Endometrium (tissue), 2 donors: ENCODE measurements around the gene CHMP4A.

ENCODE experiments used
- FAIRE-seq: peaks from 2 replicates; lab custom pipeline; 2012; peaks lifted over from hg19 to GRCh38; lab: Jason Lieb, UNC
- donor health status: control.
- donor health status: control.

The CHMP4A gene

GRCh38 chr14:24195186-24196070 is 17.9 kb downstream of the CHMP4A start, which contains the start of gene TM9SF1:
TSS of gene TM9SF1 (minus strand) at chr14:24195441. CDS start at chr14:24195019, 422 bp downstream.
- FAIRE-seq: no peak

DNA sequence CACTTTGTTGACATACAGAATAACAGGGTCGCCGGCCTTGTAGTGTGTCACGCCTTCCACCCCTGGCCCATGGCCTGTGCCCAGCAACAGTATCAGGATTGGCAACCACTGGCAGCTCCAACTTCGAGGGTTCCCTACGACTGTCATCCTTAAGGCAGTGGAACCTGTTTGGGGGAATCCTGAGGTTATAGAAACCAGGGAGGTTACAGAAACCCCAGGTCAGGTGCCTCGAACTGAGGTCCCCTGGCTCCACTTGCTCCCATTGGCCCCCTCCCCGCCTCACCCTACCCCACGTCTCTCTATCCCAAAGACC is 18.5 kb downstream of the CHMP4A start:
- FAIRE-seq: no peak

GRCh38 chr14:24194186-24194872 is 19.0 kb downstream of the CHMP4A start:
- FAIRE-seq: no peak

GRCh38 chr14:24192933-24193332 is 20.4 kb downstream of the CHMP4A start:
- FAIRE-seq: no peak

DNA sequence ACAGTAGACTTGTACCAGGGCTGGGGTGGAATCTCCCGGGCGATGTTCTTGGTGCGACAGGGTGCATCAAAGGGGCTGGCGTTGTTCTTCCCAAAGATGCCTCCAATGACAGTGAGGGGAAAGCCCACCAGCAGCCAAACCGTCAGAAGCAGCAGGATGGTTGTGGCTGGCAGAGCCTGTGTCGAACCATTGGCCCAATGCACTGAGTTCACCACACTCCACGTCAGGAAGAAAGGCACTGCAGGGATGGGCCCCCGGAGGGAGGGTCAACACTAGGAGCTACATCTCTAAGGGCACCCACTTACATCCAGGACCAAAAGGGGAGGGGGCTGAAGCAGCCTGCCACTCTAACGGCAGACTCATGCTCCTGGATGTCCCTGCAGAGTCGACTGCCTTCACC is 22.9 kb downstream of the CHMP4A start:
- FAIRE-seq: no peak

DNA sequence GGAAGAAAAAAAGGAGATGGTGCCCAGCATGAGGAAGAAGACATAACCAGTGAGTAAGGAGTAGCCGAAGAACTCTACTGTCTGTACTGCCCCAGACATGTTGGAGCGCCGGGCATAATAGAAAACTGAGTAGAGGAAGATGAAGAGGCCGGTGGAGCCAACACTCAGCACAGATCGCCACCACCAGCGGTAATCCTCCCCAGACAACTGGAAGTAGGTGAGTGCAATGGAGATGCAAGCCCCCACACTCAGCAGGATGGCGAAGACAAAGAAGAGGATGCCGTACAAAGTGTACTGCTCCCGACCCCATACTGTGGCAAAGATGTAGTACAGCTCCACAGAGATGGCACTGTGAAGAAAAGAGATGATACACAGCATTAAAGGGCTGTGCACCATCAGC is 23.8 kb downstream of the CHMP4A start:
- FAIRE-seq: no peak

DNA sequence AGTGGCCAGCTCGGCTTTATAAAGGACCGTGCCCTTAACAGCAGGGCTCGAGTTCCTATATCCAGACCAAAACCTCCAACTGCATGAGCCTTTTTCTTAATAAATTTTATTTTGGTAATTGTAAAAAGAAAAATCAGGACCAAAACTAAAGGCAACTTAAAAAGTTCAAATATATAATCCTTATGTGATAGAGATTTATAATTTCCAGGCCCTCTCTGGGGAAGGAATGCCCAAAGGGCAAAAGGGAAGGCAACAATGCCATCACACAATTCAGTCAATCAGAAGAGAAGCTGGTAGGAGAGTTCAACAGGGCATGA is 24.3 kb downstream of the CHMP4A start:
- no peak for FAIRE-seq

DNA sequence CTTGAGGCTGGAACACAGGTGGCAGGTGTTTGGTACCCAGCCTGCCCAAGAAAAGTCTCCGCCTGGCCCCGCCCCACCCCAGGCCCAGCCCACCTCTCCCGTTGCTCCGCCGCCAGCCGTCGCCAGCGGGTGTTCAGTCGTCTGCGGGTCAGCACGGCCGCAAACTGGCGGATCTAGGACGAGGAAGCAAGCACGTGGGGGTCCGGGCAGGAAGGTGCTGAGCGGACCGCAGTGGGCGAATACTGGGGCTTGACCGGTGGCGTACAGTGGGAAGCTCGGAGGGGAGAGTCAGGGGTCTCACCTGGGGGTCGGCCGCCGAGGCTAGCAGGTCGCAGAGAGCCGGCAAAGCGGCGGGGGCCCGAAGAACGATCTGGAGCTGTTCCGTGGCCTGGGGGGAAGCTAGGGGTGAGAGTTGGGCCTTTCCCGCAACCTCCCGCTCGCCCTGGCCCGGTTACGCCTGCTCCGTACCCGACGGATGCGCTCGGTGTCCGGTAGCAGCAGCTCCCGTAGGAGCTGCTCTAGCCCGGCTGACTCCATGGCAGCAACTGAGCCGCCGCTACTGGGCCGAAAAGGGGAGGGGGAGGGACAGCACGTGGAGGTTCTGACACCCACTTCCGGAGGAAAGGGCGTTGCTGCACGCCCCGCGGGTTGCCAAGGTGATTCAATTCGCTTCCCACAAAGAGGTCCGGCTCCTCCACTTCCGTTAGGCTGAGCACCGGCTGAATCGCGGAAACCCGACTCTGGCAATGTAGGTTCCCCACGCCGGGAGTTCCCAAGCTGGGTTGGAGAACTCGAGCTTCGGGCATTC is 24.8 kb downstream of the CHMP4A start, which contains the start of gene IPO4:
TSS of gene IPO4 (minus strand) at position 566 of the 808 bp plus-strand sequence. CDS start at position 537, 29 bp downstream.
- FAIRE-seq: peak; percentile 80

DNA sequence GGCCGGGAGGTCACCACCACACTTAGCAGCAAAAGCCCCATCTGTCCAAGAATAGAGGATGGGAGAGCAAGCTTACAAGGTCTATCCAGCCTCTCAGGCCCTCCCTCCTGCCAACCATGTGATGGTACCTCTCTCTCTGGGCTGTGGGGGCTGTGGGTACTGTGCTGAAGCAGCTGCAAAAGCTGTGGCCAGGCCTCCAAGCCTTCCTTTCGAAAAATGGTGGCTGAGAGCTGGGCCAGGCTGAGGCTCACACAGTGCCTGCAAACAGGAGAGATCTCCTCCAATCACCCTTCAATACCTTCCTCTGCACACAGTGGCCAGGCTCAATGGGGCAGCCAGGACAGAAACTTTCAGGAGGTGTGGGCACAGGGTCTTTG is 25.8 kb downstream of the CHMP4A start:
- FAIRE-seq: no peak

DNA sequence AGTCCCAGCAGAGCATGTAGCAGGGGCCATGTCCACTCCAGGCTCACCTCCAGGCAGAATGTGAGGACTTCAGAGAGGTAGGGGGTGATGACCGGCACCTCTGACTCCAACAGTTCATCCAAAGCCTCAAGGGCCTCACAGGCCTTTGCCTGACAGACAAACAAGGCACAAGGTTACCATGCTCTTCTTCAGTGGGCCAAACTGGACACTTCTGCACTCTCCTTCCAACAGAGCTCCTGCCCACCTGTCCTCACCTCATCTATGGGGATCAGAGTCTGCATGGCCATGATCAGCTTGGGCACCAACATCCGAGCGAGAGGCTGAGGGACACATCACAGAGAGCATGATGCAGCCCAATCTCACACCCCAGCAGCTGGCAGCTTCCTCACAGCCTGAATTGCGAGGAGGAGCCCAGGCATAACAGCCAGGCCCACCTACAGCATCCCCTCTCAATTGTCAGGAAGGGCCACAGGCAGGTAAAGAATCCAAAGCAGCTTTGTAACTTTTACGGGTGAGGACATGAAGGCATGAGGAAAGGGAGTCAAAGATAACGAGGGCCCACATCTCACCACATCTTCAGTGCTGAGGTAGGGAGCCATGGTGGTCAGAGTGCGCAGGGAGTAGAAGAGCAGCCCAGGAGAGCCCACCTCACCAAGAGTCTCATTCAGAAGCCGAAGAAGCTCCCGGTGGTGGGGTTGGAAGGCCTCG is 26.3 kb downstream of the CHMP4A start:
- FAIRE-seq: no peak

- no peak for FAIRE-seq
Measured at GRCh38 chr14:24185741-24186140, 27.5 kb downstream of the CHMP4A start.

- no peak for FAIRE-seq
Measured at GRCh38 chr14:24185026-24185425, 28.3 kb downstream of the CHMP4A start.

- FAIRE-seq: no peak
Measured at GRCh38 chr14:24184104-24184970, 29.0 kb downstream of the CHMP4A start.

DNA sequence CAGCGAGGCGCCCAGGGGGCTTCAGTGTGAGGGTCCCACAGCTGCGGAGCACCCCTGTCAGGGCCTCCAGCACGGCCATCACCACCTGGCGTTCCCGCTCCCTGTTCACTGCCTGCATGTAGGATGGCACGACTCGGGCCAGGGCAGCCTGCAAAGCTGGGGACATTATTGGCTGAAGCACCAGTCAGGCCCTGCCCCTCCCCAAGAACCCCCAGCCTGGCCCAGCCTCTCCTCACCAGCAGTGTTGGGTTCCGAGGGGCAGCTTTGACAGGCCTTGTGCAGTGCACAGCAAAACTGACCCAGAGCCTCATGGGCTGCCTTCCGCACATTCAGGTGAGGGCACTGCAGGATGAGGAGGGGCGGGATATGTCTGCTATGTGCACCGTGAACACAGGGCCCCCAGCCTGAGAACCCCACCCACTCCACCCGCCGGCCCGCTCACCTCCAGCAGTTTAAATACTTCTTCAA is 30.2 kb downstream of the CHMP4A start:
- FAIRE-seq: no peak

DNA sequence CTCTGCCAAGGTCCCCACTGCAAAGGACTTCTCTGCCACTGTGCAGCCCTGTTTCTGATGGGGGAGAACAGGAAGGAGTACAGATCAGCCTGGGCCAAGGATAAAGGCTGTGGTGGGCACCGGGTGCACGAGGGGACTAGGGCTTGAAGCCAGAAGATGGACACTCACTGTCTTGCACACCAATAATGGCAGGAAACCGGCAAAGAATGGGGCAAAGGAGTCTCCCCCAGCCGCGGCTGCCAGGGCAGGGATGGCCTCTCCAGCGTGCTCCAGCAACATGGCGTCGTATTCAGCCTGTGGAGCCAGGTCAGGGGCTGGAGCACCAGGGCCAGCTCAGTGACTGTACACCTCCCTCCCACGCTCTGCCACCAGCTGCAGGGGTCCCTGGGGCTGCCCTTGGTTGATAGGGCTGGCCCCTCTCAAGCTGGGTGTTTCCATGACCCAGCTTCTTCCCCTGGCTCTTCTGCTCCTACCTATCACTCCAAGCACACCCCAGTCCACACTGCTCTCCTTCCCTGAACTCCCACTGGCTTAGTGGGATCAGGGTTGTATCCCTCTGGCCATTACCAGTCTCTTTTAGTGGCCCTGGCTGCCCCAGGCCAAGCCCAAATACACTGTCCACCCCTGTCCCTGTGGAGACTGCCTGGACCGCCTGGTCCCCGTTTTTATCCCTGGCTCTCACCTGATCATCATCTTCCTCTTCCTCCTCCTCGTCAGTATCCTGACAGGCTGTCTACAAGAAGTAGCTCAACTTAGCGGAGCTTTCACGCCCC is 31.0 kb downstream of the CHMP4A start:
- FAIRE-seq: no peak

DNA sequence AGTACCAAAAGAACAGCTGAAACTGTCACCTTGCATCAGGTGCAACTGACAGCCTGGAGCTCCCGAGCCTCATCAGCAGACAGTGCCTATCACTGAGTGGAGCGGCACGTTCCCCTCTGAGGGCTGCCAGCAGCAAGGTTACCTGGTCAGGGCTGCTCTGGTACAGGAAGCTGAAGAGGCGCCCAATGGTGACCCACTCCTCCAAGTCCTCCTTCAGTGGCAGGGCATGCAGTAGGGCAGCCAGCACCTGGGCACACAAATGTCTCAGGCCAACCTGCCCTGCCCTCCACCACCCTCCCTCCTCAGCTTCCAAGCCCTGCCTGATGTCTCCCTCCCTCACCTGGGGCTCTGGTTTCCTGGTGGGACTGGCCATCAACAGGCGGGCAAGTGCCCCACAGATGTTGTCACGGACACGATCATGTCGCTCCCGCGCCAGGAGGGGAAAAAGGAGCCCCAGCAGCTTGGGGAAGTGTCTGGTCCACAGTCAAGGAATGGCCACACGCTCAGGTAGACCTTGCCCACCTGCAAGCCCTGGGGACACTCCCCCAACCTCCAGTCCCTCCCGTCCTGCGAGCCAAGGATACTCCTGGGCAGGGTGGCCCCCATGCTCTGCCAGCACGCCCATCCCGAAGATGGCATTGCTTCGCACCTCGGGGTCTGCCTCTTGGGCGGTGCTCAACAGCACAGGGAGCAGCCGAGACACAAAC is 31.8 kb downstream of the CHMP4A start:
- FAIRE-seq: no peak

DNA sequence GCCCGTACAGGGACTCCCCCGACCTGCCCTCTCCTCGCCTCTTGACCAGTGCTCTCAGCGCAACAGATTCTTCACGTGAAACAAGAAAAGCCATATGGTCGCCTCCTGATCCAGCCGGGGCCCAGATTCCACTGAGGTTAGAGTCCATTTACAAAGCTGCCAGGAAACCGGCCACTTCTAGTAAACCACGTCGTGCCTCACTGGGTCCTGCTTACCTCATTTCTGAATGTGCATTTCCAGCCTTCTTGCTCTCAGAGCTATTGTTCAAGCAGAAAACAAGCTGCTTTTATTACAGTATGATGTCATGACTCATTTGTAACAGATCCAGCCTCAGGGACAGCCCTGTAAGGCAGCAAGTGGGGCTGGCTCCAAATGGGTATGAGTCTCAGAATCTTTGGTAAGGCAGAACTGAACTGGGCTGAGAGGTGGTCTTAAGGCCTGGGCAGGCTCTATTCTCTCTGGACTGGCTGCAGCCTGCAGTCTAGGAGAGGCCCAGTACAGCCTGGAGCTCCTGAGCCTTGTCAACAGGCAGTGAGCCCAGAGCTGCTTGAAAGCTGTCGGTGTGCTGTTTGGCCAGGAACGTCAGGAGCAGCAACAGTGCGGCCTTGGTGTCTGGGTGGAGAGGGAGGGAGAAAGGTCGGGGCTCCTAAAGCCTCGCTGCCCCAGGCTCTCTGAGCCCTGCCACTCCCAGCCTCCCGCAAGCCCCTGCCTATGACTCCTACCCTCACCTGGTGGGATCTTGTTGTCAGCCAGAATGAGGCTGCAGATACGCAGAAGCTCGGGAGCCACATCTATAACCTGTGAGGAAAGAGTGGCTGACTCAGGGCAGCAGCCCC is 33.1 kb downstream of the CHMP4A start:
- no peak for FAIRE-seq

- FAIRE-seq: no peak
Measured at GRCh38 chr14:24179294-24179960, 33.9 kb downstream of the CHMP4A start.
